Fibroblast of peridontal ligament (primary cell): Measurements from ENCODE around the gene ERGIC1.
A peak's percentile ranks its signal among the peaks of the same experiment; 100 is the strongest.

Experiments used
- DNase-seq: peaks from one replicate; pipeline ENCODE4 v3.0.0-alpha.2; 2010; ENCODE audit errors: extremely low read depth

Gene ERGIC1

GRCh38 chr5:172920447-172920849, 86.4 kb downstream of the ERGIC1 start:
- DNase-seq, result peak; percentile 82

GRCh38 chr5:172920995-172921394, 86.9 kb downstream of the ERGIC1 start:
- DNase-seq, result no peak

GRCh38 chr5:172921906-172922305, 87.9 kb downstream of the ERGIC1 start:
- DNase-seq, result no peak

- no peak for DNase-seq
Observed at GRCh38 chr5:172923539-172923938, 89.5 kb downstream of the ERGIC1 start.

DNA sequence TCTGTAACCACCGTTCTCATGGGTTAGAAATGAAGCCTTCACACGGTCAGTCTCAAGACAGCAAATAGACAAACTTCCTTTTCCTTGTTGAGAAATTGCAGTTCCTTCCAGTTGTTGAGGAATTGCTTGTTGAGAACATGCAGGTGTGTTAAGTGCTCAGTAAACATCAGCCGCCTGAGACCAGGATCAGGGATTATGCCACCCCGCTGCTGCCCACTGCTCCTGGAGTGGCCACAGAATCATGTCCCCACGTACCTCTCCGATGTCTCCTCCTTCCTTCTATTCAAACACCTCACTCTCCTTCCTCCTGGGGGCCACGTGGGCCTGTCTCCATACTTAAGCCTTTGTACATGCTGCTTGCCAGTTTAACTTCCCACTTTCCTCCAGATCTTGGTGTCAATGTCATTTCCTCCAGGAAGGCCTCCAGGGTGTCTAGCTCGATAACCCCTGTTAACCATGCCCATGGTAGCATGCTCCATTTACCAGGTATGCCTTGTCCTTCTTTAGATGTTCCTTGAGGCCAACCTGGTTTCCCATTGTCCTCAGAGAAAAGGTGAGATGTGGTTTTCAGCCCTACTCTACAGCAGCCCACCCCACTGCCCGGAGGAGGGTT, 91.4 kb downstream of the ERGIC1 start:
- no peak for DNase-seq

DNA sequence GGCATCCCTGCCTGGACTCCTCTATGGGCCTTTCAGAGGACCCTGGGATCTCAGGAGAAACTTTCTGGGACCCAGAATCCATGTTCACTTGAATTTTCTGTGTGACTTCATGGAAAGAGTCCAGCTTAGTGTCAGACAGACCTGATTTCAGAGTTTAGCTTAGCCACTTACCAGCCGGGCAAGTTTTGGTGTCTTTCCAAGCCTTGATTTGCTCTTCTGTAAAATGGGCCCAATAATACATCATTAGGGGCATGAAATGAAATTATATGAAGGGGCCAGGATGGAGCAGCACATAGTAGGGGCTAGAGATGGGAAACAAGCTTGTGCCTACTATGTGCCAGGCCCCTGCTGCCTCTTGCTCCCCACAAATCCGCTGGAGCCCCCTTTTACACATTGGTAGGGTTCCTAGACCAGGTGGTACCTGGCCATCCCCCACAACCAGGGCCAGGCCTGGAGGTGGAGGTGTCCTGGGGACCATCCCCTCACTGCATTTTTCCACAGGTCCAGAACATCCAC, 92.0 kb downstream of the ERGIC1 start:
- DNase-seq, result no peak

DNA sequence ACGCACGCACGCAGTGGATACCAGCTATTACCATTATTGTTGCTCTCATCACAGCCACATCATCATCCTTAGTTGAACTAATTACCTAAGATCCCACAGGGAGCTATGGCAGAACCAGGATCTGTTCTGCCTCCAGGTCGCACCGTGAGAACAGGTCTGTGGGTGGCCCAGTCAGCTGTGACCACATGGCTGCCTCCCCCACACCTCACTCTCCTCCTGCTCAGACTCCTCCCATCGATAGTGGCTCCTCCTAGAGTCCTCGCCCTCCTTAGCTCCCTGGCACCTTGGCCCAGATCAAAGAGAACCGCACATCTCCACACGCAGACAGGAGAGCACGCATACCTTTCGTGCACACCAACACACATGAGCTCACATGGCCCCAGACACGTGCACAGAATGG, 92.7 kb downstream of the ERGIC1 start:
- DNase-seq, result no peak

- DNase-seq, result peak; percentile 91
Observed at GRCh38 chr5:172929371-172929838, 95.4 kb downstream of the ERGIC1 start.

DNA sequence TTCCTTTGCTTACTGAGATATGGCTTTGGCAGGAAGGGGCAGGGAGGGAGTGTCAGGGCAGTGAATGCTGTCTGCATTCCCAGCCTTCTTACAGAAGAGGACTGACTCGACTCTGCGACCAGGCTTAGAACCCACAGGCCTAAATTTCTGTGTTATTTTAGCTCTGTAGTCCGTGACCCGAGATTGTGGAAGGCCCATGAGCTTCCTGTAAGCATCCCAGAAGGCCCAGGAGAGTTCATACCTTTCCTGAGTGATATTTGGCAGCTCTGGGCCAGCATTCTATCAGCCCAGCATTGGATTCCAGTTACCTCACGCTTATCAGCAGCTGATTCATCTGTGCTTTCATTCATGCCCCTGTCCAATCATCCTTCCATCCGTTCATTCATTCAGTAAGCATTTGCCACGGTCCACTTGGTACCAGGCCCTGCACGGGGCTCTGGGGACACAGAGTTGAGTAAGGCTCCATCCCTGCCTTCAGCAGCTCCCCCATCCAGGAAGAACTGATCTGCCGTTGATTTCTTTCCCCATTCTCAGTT, 97.0 kb downstream of the ERGIC1 start:
- peak; percentile 92 for DNase-seq

GRCh38 chr5:172932313-172933017, 98.4 kb downstream of the ERGIC1 start:
- peak; percentile 56 for DNase-seq

DNA sequence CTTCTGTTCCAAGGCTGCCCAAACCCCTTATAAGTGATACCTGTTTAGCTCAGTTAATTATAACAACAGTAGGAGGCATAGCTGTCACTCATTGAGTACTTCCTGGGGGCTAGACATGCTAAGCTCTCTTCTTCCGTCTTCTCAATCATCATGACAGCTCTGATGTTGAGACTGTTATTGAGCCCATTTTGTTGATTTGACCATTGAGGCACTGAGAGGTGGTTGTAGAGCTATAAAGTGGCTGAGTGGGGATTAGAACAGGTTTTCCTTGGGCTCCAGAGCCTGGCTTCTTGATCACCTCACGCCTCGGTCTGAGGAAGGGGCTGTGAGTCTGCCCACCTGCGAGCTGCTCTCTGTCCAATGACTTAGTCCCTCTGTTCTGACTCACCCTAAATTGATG, 99.2 kb downstream of the ERGIC1 start:
- DNase-seq, result no peak

DNA sequence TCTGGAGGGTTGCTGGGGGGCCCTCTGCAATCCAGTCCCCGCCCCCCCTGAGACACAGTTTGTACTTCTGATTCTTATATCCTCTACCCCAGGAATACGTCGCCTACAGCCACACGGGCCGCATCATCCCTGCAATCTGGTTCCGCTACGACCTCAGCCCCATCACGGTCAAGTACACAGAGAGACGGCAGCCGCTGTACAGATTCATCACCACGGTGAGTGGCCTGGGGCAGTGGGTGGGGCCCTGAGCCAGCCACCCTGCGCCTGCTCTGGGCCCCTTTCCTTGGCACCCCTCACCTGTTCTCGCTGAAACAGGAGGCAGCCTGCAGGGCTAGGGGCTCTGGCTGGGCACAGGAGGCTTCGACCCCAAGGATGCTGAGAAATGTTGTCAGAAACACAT, 101.0 kb downstream of the ERGIC1 start:
- no peak for DNase-seq

DNA sequence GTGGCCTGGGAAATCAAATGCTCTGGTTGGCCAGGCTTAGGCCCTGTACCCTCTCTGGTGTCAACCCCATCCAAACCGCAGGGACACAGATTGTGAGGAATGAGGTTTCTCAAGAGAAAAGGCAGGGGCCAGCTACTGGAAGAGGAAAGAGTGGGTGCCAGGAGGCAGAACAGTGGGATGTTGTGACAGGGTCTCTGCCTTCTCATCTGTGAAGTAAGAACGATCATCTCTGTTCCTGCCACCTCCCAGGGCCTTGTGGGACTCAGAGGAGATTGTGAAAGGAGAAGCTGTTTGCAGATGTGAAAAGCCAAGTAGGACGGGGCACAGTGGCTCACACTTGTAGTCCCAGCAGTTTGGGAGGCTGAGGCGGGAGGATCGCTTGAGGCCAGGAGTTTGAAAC, 102.3 kb downstream of the ERGIC1 start:
- no peak for DNase-seq

DNA sequence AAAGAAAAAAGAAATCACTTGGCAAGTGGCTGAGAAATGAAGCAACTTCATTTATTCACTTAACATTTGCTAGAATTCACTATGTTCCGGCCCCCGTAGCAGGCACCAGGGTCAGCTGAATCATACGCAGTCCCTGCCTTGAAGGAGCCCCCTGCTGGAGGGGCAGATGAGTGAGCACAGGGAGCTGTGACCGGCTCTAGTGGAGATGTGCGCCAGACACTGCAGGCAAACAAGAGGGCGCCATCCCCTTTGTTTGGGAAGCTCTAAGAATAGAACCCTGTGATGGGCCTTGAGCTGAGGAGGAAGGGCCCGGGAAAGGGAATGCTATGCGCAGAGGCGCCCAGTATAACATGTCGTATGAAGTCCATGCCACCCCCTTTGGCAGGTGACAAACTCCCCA, 105.0 kb downstream of the ERGIC1 start:
- DNase-seq, result peak; percentile 17

GRCh38 chr5:172939611-172940267, 105.7 kb downstream of the ERGIC1 start:
- DNase-seq, result no peak

DNA sequence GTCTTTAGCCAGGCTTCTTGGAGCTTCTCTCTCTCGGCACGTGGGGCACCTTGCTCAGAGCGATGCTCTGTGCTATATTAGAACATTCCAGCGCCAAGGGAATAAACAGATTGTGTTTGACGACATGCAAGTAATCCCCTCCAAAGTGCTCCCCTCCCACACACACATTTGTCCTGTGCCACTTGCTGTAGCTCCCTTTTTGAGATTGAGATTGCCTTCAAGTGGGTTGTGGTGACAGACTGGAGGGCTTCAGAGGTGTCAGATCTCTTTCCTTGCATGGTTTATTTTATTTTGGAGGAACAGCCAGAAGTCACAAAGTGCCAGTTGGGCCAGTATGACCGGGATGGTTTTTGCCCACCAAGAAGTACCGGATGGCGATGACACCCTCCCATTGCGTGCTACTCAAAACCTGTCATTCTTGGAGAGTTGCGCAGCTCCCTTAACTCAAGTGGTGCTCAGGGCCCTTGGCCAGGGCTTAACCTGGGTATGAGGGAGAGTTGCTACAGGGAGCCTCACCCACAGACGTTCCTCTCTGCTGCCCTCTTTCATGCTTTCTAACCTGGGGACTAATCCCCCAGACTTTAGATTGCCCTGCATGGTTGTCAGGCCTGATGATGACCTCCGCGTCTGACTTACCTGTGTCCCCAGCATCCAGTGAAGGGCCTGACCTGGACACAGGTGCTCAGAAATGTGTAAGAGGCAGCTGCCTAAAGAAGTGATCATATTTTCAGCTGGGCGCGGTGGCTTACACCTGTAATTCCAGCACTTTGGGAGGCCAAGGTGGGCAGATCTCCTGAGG, 106.4 kb downstream of the ERGIC1 start:
- no peak for DNase-seq

GRCh38 chr5:172941067-172941516, 107.0 kb downstream of the ERGIC1 start:
- no peak for DNase-seq

DNA sequence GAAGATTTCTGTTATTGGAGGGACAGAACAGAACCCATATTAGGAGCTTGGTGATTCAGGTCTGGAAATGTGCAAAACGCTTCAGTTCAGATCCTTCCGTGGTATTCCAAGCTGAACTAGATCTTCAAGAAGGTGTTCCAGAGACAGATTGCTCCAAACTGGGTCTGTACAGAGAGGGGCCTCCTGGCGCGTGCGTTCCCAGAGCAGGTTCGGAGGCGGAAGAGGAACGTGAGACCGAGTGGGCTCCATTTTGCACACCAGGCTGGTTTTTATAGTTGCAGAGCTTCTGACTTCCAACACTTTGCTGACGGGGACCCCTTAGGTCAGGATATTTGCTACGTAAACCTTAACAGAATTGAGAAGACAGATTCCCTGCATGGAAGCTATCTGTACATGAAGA, 108.5 kb downstream of the ERGIC1 start:
- no peak for DNase-seq

GRCh38 chr5:172943283-172943841, 109.3 kb downstream of the ERGIC1 start:
- DNase-seq, result peak; percentile 77

- no peak for DNase-seq
Observed at GRCh38 chr5:172943906-172944305, 109.9 kb downstream of the ERGIC1 start.

- DNase-seq, result no peak
Observed at GRCh38 chr5:172944741-172945140, 110.7 kb downstream of the ERGIC1 start.
